Left lung (tissue), 10 donors: ENCODE measurements around the gene RNF115. TPM values are rescaled to one million over a fixed set of nuclear protein-coding genes. Genes with fewer than 3 reads are reported as not detected.

Experiments used
- ATAC-seq: fragments of 200-7000 bp; cut with Tn5 transposase; one replicate; pipeline ENCODE4 v1.9.1; 2020; ENCODE audit warnings: moderate library complexity
- DNase-seq, 4 donors: peaks; one replicate each; pipeline ENCODE4 v3.0.0-alpha.2; 2013 to 2020
- H3K27ac ChIP-seq, 2 donors: fragments of 200-600 bp; sonication (generic) in 1 of 2; one replicate each; pipeline versions ENCODE4 v1.5.0 to v1.8.0; 2020 to 2021
- H3K27me3 ChIP-seq, 2 donors: fragments of 200-600 bp; sonication (generic) in 1 of 2; one replicate each; pipeline versions ENCODE4 v1.5.0 to v1.8.0; 2020 to 2021
- H3K36me3 ChIP-seq, 2 donors: fragments of 200-600 bp; sonication (generic) in 1 of 2; one replicate each; pipeline versions ENCODE4 v1.5.0 to v1.8.0; 2020 to 2021
- H3K4me1 ChIP-seq, 2 donors: fragments of 200-600 bp; one replicate each; pipeline ENCODE4 v1.8.0; 2021
- H3K4me3 ChIP-seq, 2 donors: fragments of 200-600 bp; sonication (generic) in 1 of 2; one replicate each; pipeline versions ENCODE4 v1.5.0 to v1.8.0; 2020 to 2021; ENCODE audit warnings: mild to moderate bottlenecking in 1 of 2
- H3K9me3 ChIP-seq, 2 donors: fragments of 200-600 bp; sonication (generic) in 1 of 2; one replicate each; pipeline versions ENCODE4 v1.5.0 to v1.8.0; 2020 to 2021
- intact Hi-C, 2 donors: fragments of 100-400 bp; cut with DNase I; formaldehyde crosslinking; loops; one replicate each; pipeline versions ENCODE4 v1.11.2 to v1.14.2; 2022
- polyA plus RNA-seq, 6 donors: library from polyadenylated mRNA; unstranded; fragments of 120-200 nt; gene quantifications; one replicate each; pipeline ENCODE4 v1.2.1, GENCODE V29; 2013; ENCODE audit not compliant: insufficient read length in 6 of 6
- total RNA-seq, 2 donors: library from RNA; stranded (reverse); fragmentation: NEBNext Ultra II Directional; extraction: Animal tissue kit (Norgen Biotek cat#: 25700); gene quantifications; one replicate each; pipeline ENCODE4 v1.2.1, GENCODE V29; 2021
- TF ChIP-seq, protein P1 (sequence below), 2 donors: fragments of 200-600 bp; sonication (generic) in 1 of 2; IDR thresholded peaks; one replicate each; pipeline versions ENCODE4 v1.5.0 to v1.8.0; 2021; ENCODE audit warnings: antibody characterized with exemption in 2 of 2
- donor health status: DM: no; HTN: yes; CAD: no.
- donor health status: DM: no; HTN: no; CAD: no.

Gene RNF115
- total and polyA plus RNA-seq, 8 donors: 11.8 to 20.4 (median 18.1) TPM

DNA sequence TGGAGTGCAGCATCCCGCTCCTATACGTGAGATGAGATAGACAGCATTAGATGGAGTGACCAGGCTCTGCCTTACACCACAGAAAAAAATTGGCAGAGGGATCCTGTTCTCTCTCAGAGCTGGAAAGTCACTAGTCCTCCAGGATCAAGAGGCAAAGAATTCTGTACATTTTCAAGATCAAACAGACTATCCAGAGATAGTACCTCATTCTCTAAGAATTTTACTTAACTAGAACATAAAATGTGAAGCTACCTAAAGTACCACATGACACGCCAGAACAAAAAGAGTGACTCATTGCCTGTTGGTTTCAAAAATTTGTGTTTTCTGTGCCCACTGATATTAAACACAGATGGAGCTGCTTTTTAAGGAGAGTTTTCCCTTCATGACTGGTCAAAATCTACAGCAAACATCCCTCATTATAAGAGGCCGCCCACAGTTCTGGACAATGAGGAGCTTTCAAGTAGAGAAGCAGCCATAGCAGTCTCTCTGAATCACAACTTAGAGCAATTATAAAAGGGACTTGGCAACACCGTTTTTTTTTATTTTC is 72.3 kb downstream of the RNF115 start:
- no peaks in the 10 kb centered on the region for H3K4me1 ChIP-seq
- no peak for DNase-seq
- no peaks in the 10 kb centered on the region for H3K9me3 ChIP-seq
- peak; percentile 50 for ATAC-seq
- TF ChIP-seq, protein P1, sequence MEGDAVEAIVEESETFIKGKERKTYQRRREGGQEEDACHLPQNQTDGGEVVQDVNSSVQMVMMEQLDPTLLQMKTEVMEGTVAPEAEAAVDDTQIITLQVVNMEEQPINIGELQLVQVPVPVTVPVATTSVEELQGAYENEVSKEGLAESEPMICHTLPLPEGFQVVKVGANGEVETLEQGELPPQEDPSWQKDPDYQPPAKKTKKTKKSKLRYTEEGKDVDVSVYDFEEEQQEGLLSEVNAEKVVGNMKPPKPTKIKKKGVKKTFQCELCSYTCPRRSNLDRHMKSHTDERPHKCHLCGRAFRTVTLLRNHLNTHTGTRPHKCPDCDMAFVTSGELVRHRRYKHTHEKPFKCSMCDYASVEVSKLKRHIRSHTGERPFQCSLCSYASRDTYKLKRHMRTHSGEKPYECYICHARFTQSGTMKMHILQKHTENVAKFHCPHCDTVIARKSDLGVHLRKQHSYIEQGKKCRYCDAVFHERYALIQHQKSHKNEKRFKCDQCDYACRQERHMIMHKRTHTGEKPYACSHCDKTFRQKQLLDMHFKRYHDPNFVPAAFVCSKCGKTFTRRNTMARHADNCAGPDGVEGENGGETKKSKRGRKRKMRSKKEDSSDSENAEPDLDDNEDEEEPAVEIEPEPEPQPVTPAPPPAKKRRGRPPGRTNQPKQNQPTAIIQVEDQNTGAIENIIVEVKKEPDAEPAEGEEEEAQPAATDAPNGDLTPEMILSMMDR (IDR thresholded peaks at IDR 0.05): no peak
- intact Hi-C loops: no loop called here
- H3K36me3 ChIP-seq: peaks cover 0 to 68% of the 10 kb centered on the region in 2 donors
- no peak overlapping the region for H3K4me3 ChIP-seq
- no peak overlapping the region for H3K27ac ChIP-seq
- H3K27me3 ChIP-seq: no peaks in the 10 kb centered on the region

DNA sequence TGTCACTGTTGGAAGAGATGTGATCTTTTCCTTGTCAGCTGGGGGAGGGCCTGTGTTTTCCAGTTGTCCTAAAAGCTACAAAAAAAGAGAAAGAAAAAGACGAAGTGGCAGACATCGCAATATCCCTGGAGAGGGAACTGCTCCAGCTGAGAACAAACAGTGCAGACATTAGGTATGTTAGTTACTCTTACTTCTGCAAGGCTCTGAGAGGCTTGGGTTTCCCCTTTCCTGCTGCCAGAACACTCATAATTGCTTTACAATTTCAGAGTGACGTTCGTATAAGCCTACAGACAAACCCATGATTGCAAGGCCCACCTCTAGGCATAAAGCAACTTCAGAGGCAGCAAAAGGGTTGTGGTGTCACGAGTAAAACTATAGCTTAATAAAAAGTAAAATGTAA is 73.5 kb downstream of the RNF115 start:
- TF ChIP-seq, protein P1 (IDR thresholded peaks at IDR 0.05): no peak
- ATAC-seq (peak; percentile 14), DNase-seq (no peak)
- H3K36me3 ChIP-seq: peaks cover 0 to 69% of the 10 kb centered on the region in 2 donors
- no peaks in the 10 kb centered on the region for H3K27me3 ChIP-seq
- no peak overlapping the region for H3K4me3 ChIP-seq
- H3K9me3 ChIP-seq: no peaks in the 10 kb centered on the region
- no peak overlapping the region for H3K27ac ChIP-seq
- no peaks in the 10 kb centered on the region for H3K4me1 ChIP-seq
- intact Hi-C loops: no loop called here

DNA sequence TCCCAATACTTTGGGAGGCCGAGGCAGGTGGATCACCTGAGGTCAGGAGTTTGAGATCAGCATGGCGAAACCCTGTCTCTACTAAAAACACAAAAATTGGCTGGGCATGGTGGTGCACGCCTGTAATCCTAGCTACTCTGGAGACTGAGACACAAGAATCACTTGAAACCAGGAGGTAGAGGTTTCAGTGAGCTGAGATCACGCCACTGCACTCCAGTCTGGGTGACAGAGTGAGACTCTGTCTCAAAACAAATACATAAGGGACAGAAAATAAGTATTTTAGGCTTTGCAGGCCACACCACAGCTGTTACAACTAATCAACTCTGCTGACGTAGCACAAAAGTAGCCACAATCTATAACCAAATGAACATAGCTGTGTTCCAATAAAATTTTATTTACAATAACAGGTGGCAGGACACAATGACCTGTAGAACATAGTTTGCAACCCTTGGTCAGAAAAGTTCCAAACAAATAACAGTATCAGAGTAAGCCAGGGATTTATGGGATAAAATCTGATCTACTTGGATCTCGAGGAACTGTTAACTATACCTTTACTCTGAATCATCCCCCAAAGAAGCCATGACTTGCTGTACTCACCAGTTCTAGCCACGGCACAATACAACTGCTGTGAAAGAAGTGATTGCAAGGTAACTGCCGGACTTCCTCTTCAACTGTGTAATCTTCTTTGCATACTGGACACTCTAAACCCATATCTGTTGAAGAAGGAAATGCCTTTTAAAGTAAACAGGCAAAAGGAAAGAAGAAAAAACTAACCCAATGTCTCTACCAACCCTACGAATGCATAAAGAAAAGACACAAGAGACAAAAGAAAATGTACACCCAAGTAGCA is 76.3 kb downstream of the RNF115 start:
- TF ChIP-seq, protein P1 (IDR thresholded peaks at IDR 0.05): no peak
- no peaks in the 10 kb centered on the region for H3K27me3 ChIP-seq
- peak overlapping the region in 1 of 2 donors; percentile 31 for H3K27ac ChIP-seq
- H3K4me1 ChIP-seq: no peaks in the 10 kb centered on the region
- H3K36me3 ChIP-seq: peaks cover 0 to 84% of the 10 kb centered on the region in 2 donors
- intact Hi-C loops: no loop called here
- ATAC-seq (no peak), DNase-seq (no peak)
- no peak overlapping the region for H3K4me3 ChIP-seq
- H3K9me3 ChIP-seq: no peaks in the 10 kb centered on the region

DNA sequence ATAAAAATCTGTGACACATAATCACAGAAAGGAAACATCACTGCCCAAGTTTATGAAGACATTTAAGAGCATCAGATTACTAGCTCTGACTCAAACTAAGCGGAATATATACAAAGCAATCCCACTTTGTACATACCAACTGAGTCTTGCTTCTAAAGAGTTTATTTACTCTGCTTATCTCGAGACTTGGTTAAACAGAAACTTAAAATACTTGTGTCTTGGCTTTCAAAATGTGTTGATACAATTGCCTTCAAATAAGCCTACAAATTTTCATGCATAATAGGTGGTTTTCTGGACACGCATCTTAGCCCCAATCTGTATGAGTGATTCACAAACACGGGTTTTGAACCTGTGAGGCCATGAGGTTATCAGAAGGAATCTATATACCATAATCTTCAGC is 83.6 kb downstream of the RNF115 start:
- H3K36me3 ChIP-seq: peaks cover 0 to 33% of the 10 kb centered on the region in 2 donors
- no peaks in the 10 kb centered on the region for H3K27me3 ChIP-seq
- ATAC-seq (peak; percentile 93), DNase-seq (peak in 2 of 4 donors; percentile 20 to 42)
- H3K27ac ChIP-seq: no peak overlapping the region
- intact Hi-C loops: no loop called here
- TF ChIP-seq, protein P1 (IDR thresholded peaks at IDR 0.05): no peak
- H3K4me3 ChIP-seq: no peak overlapping the region
- H3K4me1 ChIP-seq: no peaks in the 10 kb centered on the region
- H3K9me3 ChIP-seq: no peaks in the 10 kb centered on the region

DNA sequence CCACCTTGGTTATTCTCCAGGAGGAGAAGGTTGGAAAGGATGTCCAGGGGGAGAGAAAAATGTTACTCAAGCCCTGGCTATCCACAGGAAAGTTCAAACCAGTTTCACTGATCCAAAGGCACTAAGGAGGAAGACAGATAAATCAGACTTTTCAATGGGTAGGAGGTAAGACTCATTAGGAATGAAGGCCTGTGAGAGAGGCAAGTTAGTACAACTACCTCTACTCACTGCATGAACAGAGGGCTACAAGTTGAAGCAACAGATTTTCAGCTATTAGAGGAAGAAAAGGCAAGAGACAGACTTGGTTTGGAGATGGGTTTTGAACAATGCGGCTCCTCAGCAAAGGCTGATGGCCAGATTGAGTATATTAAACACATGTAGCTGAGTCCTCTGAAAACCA is 87.7 kb downstream of the RNF115 start:
- intact Hi-C loops: no loop called here
- DNase-seq (no peak), ATAC-seq (no peak)
- no peaks in the 10 kb centered on the region for H3K9me3 ChIP-seq
- no peak overlapping the region for H3K4me3 ChIP-seq
- TF ChIP-seq, protein P1 (IDR thresholded peaks at IDR 0.05): no peak
- no peak overlapping the region for H3K27ac ChIP-seq
- H3K4me1 ChIP-seq: no peaks in the 10 kb centered on the region
- peaks cover 0 to under 1% of the 10 kb centered on the region in 2 donors for H3K36me3 ChIP-seq
- H3K27me3 ChIP-seq: no peaks in the 10 kb centered on the region
